CD14-positive monocyte (primary cell): ENCODE results near the gene CCL15. TPM values are rescaled to one million over a fixed set of nuclear protein-coding genes. Genes with fewer than 3 reads are reported as not detected.

Experiments used
- DNase-seq, 3 donors: peaks; one replicate each; pipeline ENCODE4 v3.0.0-alpha.2; 2011 to 2022
- H2AFZ ChIP-seq: 2 replicates; pipeline ENCODE4 v1.6.0; 2012; ENCODE audit warnings: mild to moderate bottlenecking, low read depth, low read length, inconsistent platforms; ENCODE audit not compliant: insufficient read depth, poor library complexity, severe bottlenecking
- H3K27ac ChIP-seq, 2 donors: 1 replicate in 1 of 2; 2 replicates in 1 of 2; pipeline ENCODE4 v1.5.1; 2012 to 2013; ENCODE audit warnings: low read length in 2 of 2, control low read depth in 1 of 2, inconsistent platforms in 1 of 2, low read depth in 1 of 2, mild to moderate bottlenecking in 1 of 2
- H3K27me3 ChIP-seq, 2 donors: one replicate each; pipeline versions ENCODE4 v1.6.0 to v1.6.1; 2011 to 2013; ENCODE audit warnings: low read length in 2 of 2; ENCODE audit not compliant: control insufficient read depth in 2 of 2, insufficient read depth in 2 of 2
- H3K36me3 ChIP-seq, 2 donors: replicated peaks in 1 of 2; 1 replicate in 1 of 2; 2 replicates in 1 of 2; pipeline versions ENCODE4 v1.5.1 to v1.6.1; 2012 to 2013; ENCODE audit warnings: low read length in 2 of 2, control low read depth in 1 of 2, inconsistent platforms in 1 of 2, mild to moderate bottlenecking in 1 of 2; ENCODE audit not compliant: insufficient read depth in 2 of 2, control insufficient read depth in 1 of 2
- H3K4me1 ChIP-seq, 2 donors: 1 replicate in 1 of 2; 2 replicates in 1 of 2; pipeline versions ENCODE4 v1.5.1 to v1.6.1; 2012 to 2013; ENCODE audit warnings: low read length in 2 of 2, control low read depth in 1 of 2, inconsistent platforms in 1 of 2, mild to moderate bottlenecking in 1 of 2, moderate library complexity in 1 of 2; ENCODE audit not compliant: insufficient read depth in 2 of 2, control insufficient read depth in 1 of 2
- H3K4me2 ChIP-seq: replicated peaks from 2 replicates; pipeline ENCODE3; 2012; ENCODE audit warnings: low read length, moderate library complexity, mild to moderate bottlenecking; ENCODE audit not compliant: poor library complexity, severe bottlenecking; ENCODE audit errors: extremely low read depth
- H3K4me3 ChIP-seq, 3 experiments: fragments of 200-600 bp in 1 of 3; sonication (generic) in 1 of 3; replicated peaks in 1 of 3; 1 replicate in 2 of 3; 2 replicates in 1 of 3; pipeline ENCODE4 v1.5.1; 2011 to 2013; ENCODE audit warnings: low read length in 3 of 3, mild to moderate bottlenecking in 3 of 3, control low read depth in 2 of 3, low read depth in 2 of 3, inconsistent platforms in 1 of 3, moderate library complexity in 1 of 3
- H3K79me2 ChIP-seq: 2 replicates; pipeline ENCODE4 v1.6.0; 2012; ENCODE audit warnings: mild to moderate bottlenecking, control low read depth, inconsistent platforms, low read length, moderate library complexity; ENCODE audit not compliant: insufficient read depth
- H3K9ac ChIP-seq: 2 replicates; pipeline ENCODE4 v1.6.0; 2017; ENCODE audit warnings: low read length, mild to moderate bottlenecking; ENCODE audit not compliant: insufficient read depth, poor library complexity, severe bottlenecking
- H3K9me3 ChIP-seq, 2 donors: replicated peaks in 1 of 2; 1 replicate in 1 of 2; 2 replicates in 1 of 2; pipeline versions ENCODE4 v1.5.1 to v1.6.1; 2012 to 2013; ENCODE audit warnings: low read length in 2 of 2, control low read depth in 1 of 2; ENCODE audit not compliant: control insufficient read depth in 1 of 2, insufficient read depth in 1 of 2
- H4K20me1 ChIP-seq: 2 replicates; pipeline ENCODE4 v1.6.0; 2012; ENCODE audit warnings: mild to moderate bottlenecking, low read length, control low read depth, moderate library complexity; ENCODE audit not compliant: insufficient read depth
- H3K27ac Mint-ChIP-seq, 7 donors: one replicate each; pipeline ENCODE4 v1.8.0; 2020; ENCODE audit warnings: mild to moderate bottlenecking in 7 of 7, mixed read lengths in 7 of 7, moderate library complexity in 6 of 7, inconsistent platforms in 2 of 7
- H3K27me3 Mint-ChIP-seq, 3 donors: one replicate each; pipeline ENCODE4 v1.8.0; 2021 to 2022; ENCODE audit warnings: low read depth in 3 of 3, mild to moderate bottlenecking in 3 of 3, mixed read lengths in 3 of 3, moderate library complexity in 3 of 3, inconsistent platforms in 1 of 3
- H3K36me3 Mint-ChIP-seq, 2 donors: one replicate each; pipeline ENCODE4 v1.8.0; 2020; ENCODE audit warnings: mixed read lengths in 2 of 2, inconsistent platforms in 1 of 2, mild to moderate bottlenecking in 1 of 2
- H3K4me1 Mint-ChIP-seq: one replicate; pipeline ENCODE4 v1.8.0; 2020; ENCODE audit warnings: mild to moderate bottlenecking, mixed read lengths
- H3K4me3 Mint-ChIP-seq, 2 donors: one replicate each; pipeline ENCODE4 v1.8.0; 2020; ENCODE audit warnings: mild to moderate bottlenecking in 2 of 2, mixed read lengths in 2 of 2, moderate library complexity in 1 of 2
- H3K9me3 Mint-ChIP-seq, 7 donors: one replicate each; pipeline ENCODE4 v1.8.0; 2020 to 2022; ENCODE audit warnings: mixed read lengths in 7 of 7, mild to moderate bottlenecking in 6 of 7, moderate library complexity in 6 of 7, inconsistent platforms in 2 of 7
- WGBS: methylation state at CpG from one replicate; pipeline ENCODE4 v1.1.5; 2013; ENCODE audit warnings: missing lambda C conversion rate; ENCODE audit not compliant: insufficient coverage; 5-methylcytosine and 5-hydroxymethylcytosine counted together
- intact Hi-C, 2 donors: fragments of 100-400 bp; cut with micrococcal nuclease; formaldehyde crosslinking; loops; one replicate each; pipeline versions ENCODE4 v1.15.0 to v1.15.1; 2023
- polyA plus RNA-seq, 3 donors: library from polyadenylated mRNA; depleted of rRNA in 1 of 3; unstranded in 2 of 3; stranded (reverse) in 1 of 3; fragments of 300-500 nt in 2 of 3; fragments of >200 nt in 1 of 3; fragmentation: Illumina TruSeq in 2 of 3; gene quantifications; 1 replicate in 2 of 3; 2 replicates in 1 of 3; pipeline ENCODE4 v1.2.3, GENCODE V29; 2012 to 2021
- TF ChIP-seq, protein P1 (sequence below): fragments of 200-600 bp; IDR thresholded peaks from one replicate; pipeline ENCODE4 v1.8.0; 2022; ENCODE audit warnings: antibody characterized with exemption, mild to moderate bottlenecking

Gene CCL15
- polyA plus RNA-seq, 3 donors = not detected

DNA sequence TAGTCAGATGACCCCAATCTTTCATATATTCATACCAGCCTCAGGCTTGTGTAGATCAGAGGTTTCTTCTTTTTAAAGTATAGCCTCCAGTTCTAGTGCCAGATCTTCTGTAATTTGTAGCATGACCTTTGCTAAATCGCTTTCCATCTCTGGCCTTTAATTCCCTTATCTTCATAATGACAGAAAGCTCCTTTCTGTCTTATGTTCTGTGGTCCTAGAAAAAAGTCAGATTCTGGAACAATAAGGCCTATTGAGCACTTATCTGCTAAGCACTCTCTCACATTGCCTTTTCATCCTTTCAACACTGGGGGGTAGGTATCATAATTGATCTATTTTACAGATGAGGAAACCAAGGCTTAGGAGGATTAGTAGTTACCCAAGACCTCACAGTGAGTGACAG is 29.3 kb downstream of the CCL15 start:
- Histone ChIP-seq H2AFZ (no peak overlapping the region), H3K4me2 (no peak overlapping the region), H3K79me2 (no peaks in the 10 kb centered on the region), H3K27me3 (no peaks in the 10 kb centered on the region), H3K9me3 (no peaks in the 10 kb centered on the region), H3K9ac (no peak overlapping the region), H3K4me1 (no peaks in the 10 kb centered on the region), H3K4me3 (no peak overlapping the region), H3K27ac (no peak overlapping the region), H4K20me1 (no peaks in the 10 kb centered on the region), H3K36me3 (no peaks in the 10 kb centered on the region)
- intact Hi-C loops = loop anchor here (5.0 to 10.0 kb wide), 2 partner anchors 505 to 513 kb away; partner anchors contain the start of gene ZNHIT3 (in 1 of the 2)
- peaks cover 2 to 5% (median 4%) of the 10 kb centered on the region in 3 donors for H3K27me3 Mint-ChIP-seq
- no peak for DNase-seq
- no peak overlapping the region for H3K4me3 Mint-ChIP-seq
- TF ChIP-seq, protein P1, sequence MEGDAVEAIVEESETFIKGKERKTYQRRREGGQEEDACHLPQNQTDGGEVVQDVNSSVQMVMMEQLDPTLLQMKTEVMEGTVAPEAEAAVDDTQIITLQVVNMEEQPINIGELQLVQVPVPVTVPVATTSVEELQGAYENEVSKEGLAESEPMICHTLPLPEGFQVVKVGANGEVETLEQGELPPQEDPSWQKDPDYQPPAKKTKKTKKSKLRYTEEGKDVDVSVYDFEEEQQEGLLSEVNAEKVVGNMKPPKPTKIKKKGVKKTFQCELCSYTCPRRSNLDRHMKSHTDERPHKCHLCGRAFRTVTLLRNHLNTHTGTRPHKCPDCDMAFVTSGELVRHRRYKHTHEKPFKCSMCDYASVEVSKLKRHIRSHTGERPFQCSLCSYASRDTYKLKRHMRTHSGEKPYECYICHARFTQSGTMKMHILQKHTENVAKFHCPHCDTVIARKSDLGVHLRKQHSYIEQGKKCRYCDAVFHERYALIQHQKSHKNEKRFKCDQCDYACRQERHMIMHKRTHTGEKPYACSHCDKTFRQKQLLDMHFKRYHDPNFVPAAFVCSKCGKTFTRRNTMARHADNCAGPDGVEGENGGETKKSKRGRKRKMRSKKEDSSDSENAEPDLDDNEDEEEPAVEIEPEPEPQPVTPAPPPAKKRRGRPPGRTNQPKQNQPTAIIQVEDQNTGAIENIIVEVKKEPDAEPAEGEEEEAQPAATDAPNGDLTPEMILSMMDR = no peak
- no peaks in the 10 kb centered on the region for H3K9me3 Mint-ChIP-seq
- H3K27ac Mint-ChIP-seq = no peak overlapping the region
- H3K36me3 Mint-ChIP-seq = no peaks in the 10 kb centered on the region
- H3K4me1 Mint-ChIP-seq = peaks cover 6% of the 10 kb centered on the region
- WGBS = no CpG with 5 or more reads among the region's 1 CpG

DNA sequence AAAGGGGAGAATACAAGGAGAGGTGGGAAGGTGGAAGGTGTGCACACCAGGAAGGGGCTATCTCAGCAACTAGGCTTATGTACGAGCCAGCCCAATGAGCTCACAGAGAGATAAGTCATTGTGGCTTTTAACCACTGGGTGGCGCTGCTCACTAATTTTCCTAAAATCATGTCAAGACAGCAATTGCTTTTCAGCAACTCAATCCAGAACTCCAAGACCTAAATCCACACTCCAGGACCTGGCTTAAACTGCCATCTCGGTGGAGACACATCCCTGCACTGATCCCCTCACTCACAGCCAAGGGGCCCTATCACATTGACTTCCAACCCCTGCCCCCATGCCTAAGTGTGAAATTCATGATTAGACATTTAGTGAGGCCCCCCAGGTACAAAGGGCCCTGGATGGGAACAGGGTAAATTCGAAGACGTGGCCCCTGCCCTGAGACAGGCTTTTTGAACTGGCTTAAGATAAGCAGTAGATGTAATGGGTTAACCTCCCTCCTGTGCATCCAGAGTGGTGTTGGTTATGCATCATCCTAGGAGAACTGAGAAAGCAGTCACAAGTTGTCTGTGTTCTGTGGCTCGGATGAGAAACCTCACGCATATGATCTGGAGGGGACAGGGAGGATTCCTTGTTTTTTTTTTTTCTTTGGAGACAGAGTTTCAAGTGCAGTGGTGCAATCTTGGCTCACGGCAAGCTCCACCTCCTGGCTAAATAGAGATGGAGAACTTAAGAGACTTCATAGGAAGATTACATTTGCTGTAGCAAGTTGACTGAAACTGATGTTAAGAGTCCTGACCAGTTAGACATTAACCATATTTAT is 31.6 kb downstream of the CCL15 start:
- TF ChIP-seq, protein P1 = peak; percentile 92
- no peaks in the 10 kb centered on the region for H3K79me2 ChIP-seq
- no peaks in the 10 kb centered on the region for H3K9me3 Mint-ChIP-seq
- H3K9me3 ChIP-seq = no peaks in the 10 kb centered on the region
- H3K4me1 ChIP-seq = no peaks in the 10 kb centered on the region
- H3K4me3 ChIP-seq = no peak overlapping the region
- H4K20me1 ChIP-seq = no peaks in the 10 kb centered on the region
- H3K36me3 ChIP-seq = no peaks in the 10 kb centered on the region
- H3K4me2 ChIP-seq = no peak overlapping the region
- H3K27me3 Mint-ChIP-seq = peaks cover 5 to 7% (median 6%) of the 10 kb centered on the region in 3 donors
- H3K27ac ChIP-seq = no peak overlapping the region
- intact Hi-C loops = loop anchor here (2.0 to 10.0 kb wide), 4 partner anchors 178 to 515 kb away; partner anchors contain the start of gene ZNHIT3 (in 1 of the 2)
- peak; percentile 56 to 71 (median 70) for DNase-seq
- no peak overlapping the region for H2AFZ ChIP-seq
- H3K4me3 Mint-ChIP-seq = no peak overlapping the region
- no peaks in the 10 kb centered on the region for H3K36me3 Mint-ChIP-seq
- H3K4me1 Mint-ChIP-seq = peaks cover 6% of the 10 kb centered on the region
- H3K9ac ChIP-seq = no peak overlapping the region
- H3K27ac Mint-ChIP-seq = peak overlapping the region in 3 of 7 donors; percentile 32 to 46 (median 43)
- WGBS = 38% methylated on average over 5 of the region's 8 CpGs
- H3K27me3 ChIP-seq = no peaks in the 10 kb centered on the region
